ENCODE results near the gene DCTN2.
"Not testable (repeated sequence)": the region's sequence is repeated elsewhere in the genome, so short reads cannot be mapped to it uniquely, and the experiment has no call there.

Gene DCTN2

DNA sequence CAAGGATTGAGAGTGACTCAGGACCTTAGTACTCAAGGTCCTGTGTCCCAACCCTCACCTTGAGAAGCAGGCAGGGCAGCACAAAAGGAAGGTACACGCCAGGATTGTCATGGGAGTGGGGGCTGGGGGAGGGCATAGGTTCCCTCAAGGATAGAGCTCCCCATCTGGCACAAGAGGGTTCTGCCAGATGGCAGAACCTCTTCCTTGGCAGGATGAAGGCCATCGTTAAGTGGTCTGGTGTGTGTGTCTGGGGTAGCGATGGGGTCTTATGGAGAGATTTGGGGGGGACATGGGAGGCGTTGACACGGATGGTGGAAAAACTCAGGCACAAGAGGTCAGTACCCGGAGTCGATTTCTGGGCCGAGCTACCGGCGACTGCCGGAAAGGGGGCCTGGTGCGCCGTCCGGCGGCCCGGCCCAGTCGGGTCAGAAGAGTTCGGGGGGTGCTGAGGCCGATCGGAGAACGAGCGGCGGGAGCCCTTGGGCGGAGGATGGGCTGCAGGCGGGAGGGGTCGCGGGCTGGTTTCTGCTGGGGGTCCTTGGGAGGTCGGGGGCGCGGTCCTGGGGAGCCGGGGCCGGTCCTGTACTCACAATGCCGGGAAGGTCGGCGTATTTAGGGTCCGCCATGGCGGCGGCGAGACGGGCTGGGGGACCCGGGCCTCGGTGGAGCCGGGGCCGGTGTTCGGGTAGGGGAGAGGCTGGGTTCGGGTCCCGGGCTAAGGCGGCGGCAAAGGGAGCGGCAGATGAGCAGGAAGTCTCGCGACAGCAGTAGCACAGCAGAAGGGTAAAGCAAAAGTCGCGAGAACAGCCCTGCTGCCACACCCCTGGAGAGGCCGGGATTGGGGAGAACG, at the start of gene DCTN2:
Gene DCTN2 (minus strand): TSS at position 755 of the 850 bp plus-strand sequence. CDS start 129 bp downstream, at position 626.
- no peaks in the 10 kb centered on the region for H3K9me3 ChIP-seq (ENCODE audit: control insufficient read depth in 2 of 2, low read length in 2 of 2)
- H3K36me3 ChIP-seq (ENCODE audit: control insufficient read depth in 2 of 2, insufficient read depth in 2 of 2, low read length in 2 of 2): no peaks in the 10 kb centered on the region
- peak within 1 kb of the TSS; percentile 72 to 90 for H3K9ac ChIP-seq (ENCODE audit: low read depth in 1 of 2, low read length in 2 of 2)
- peaks cover 12 to 19% of the 10 kb centered on the region in 2 donors for H3K4me1 ChIP-seq (ENCODE audit: control insufficient read depth in 2 of 2, insufficient read depth in 2 of 2, low read length in 2 of 2)
- peak within 1 kb of the TSS; percentile 86 to 96 for H3K4me3 ChIP-seq (ENCODE audit: low read length in 2 of 2)
- H3K27ac ChIP-seq (ENCODE audit: low read depth in 2 of 2, low read length in 2 of 2): peak within 1 kb of the TSS; percentile 89 to 91
- H3K27me3 ChIP-seq (ENCODE audit: control insufficient read depth in 2 of 2, insufficient read depth in 2 of 2, low read length in 2 of 2): peaks cover 18 to 23% of the 10 kb centered on the region in 2 donors

DNA sequence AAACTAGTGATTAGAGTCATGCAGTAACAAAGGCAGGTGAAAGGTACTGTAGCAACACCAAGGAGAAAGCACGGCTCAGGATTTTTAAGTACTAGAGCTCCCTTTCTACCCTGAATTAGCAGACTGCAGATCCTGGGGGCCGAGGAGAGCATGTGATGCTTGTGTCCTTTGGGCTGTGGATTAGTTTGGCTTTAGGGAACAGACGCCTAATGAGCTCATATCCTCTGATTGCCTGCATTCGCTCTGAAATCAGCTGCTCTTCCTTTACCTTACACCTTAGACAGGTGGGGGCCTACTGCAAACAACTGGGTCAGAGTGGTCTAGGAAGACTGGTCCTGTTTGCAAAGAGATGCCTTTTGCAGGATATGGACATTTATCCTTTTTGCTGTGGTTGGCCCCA, 46.2 kb upstream of the DCTN2 start:
- no peak overlapping the region for H3K27ac ChIP-seq (ENCODE audit: low read depth in 2 of 2, low read length in 2 of 2)
- no peak overlapping the region for H3K4me3 ChIP-seq (ENCODE audit: low read length in 2 of 2)
- H3K9ac ChIP-seq (ENCODE audit: low read depth in 1 of 2, low read length in 2 of 2): no peak overlapping the region
- peaks cover 0 to under 1% of the 10 kb centered on the region in 2 donors for H3K27me3 ChIP-seq (ENCODE audit: control insufficient read depth in 2 of 2, insufficient read depth in 2 of 2, low read length in 2 of 2)
- peaks cover 15 to 21% of the 10 kb centered on the region in 2 donors for H3K36me3 ChIP-seq (ENCODE audit: control insufficient read depth in 2 of 2, insufficient read depth in 2 of 2, low read length in 2 of 2)
- H3K9me3 ChIP-seq (ENCODE audit: control insufficient read depth in 2 of 2, low read length in 2 of 2): no peaks in the 10 kb centered on the region
- peaks cover 11 to 12% of the 10 kb centered on the region in 2 donors for H3K4me1 ChIP-seq (ENCODE audit: control insufficient read depth in 2 of 2, insufficient read depth in 2 of 2, low read length in 2 of 2)

DNA sequence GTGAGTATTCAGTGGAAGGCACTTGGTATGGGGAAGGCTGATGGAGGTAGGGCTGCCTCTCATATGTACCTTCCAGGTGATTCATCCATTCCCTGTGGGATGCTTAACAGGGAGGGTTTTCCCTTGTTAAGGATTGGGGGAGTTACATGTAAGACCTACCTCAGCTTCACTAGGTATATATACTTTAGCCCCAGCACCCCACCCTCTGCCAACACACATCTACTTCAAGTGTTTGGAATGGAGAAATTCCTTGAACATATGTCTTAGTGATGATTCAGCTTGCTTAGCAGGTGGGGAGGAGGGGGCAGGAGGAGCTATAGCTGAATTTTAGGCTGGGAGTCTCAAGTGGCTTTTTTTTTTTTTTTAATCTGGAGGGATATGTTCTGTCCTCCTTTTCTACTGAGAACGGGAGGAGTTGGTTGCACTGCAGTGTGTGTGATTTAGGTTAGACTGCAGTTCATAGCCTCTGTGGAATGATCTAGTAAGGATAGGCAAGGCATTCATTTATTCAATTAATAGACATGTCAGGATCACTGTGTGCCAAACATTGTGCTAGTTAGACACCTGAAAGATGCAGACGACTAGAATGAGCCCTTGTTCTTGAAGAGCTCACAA, 45.7 kb upstream of the DCTN2 start:
- Histone ChIP-seq H3K9ac (ENCODE audit: low read depth in 1 of 2, low read length in 2 of 2) (no peak overlapping the region), H3K4me1 (ENCODE audit: control insufficient read depth in 2 of 2, insufficient read depth in 2 of 2, low read length in 2 of 2) (peaks cover 11 to 12% of the 10 kb centered on the region in 2 donors), H3K36me3 (ENCODE audit: control insufficient read depth in 2 of 2, insufficient read depth in 2 of 2, low read length in 2 of 2) (peaks cover 11 to 21% of the 10 kb centered on the region in 2 donors), H3K9me3 (ENCODE audit: control insufficient read depth in 2 of 2, low read length in 2 of 2) (no peaks in the 10 kb centered on the region), H3K27me3 (ENCODE audit: control insufficient read depth in 2 of 2, insufficient read depth in 2 of 2, low read length in 2 of 2) (peaks cover 0 to 6% of the 10 kb centered on the region in 2 donors), H3K4me3 (ENCODE audit: low read length in 2 of 2) (peak overlapping the region in 1 of 2 donors; percentile 89), H3K27ac (ENCODE audit: low read depth in 2 of 2, low read length in 2 of 2) (no peak overlapping the region)

DNA sequence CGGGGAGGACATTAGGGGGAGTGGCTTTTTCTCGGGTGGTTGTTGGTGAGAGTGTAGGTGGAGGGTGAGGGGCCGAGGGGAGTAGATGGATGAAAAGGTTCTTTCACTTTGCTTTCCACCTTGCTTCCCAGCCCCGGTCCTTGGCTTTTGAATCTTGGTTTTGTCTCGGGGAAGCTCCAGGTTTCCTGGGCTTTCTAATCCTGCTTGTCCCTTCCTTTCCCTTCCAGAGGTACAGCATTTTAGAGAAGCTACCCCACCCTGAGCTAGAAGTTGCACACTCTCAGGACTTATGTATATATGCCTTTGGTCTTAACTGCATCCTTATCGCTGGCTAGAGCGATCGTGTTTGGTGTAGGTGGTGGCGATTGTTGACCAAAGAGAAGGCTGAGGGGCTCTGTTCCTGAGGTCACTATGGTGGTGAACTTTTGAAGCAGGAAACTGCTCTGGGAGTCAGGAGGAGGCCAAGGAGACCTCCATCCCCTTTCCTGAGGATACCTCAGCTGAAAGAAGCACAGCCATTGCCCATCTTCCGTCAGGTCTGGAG, 44.9 kb upstream of the DCTN2 start:
- H3K4me3 ChIP-seq (ENCODE audit: low read length in 2 of 2): peak overlapping the region; percentile 89 to 94
- peaks cover 11 to 12% of the 10 kb centered on the region in 2 donors for H3K4me1 ChIP-seq (ENCODE audit: control insufficient read depth in 2 of 2, insufficient read depth in 2 of 2, low read length in 2 of 2)
- H3K27me3 ChIP-seq (ENCODE audit: control insufficient read depth in 2 of 2, insufficient read depth in 2 of 2, low read length in 2 of 2): peaks cover 0 to 7% of the 10 kb centered on the region in 2 donors
- H3K36me3 ChIP-seq (ENCODE audit: control insufficient read depth in 2 of 2, insufficient read depth in 2 of 2, low read length in 2 of 2): peaks cover 10 to 19% of the 10 kb centered on the region in 2 donors
- H3K9ac ChIP-seq (ENCODE audit: low read depth in 1 of 2, low read length in 2 of 2): peak overlapping the region; percentile 82 to 85
- peak overlapping the region; percentile 72 to 74 for H3K27ac ChIP-seq (ENCODE audit: low read depth in 2 of 2, low read length in 2 of 2)
- H3K9me3 ChIP-seq (ENCODE audit: control insufficient read depth in 2 of 2, low read length in 2 of 2): no peaks in the 10 kb centered on the region

DNA sequence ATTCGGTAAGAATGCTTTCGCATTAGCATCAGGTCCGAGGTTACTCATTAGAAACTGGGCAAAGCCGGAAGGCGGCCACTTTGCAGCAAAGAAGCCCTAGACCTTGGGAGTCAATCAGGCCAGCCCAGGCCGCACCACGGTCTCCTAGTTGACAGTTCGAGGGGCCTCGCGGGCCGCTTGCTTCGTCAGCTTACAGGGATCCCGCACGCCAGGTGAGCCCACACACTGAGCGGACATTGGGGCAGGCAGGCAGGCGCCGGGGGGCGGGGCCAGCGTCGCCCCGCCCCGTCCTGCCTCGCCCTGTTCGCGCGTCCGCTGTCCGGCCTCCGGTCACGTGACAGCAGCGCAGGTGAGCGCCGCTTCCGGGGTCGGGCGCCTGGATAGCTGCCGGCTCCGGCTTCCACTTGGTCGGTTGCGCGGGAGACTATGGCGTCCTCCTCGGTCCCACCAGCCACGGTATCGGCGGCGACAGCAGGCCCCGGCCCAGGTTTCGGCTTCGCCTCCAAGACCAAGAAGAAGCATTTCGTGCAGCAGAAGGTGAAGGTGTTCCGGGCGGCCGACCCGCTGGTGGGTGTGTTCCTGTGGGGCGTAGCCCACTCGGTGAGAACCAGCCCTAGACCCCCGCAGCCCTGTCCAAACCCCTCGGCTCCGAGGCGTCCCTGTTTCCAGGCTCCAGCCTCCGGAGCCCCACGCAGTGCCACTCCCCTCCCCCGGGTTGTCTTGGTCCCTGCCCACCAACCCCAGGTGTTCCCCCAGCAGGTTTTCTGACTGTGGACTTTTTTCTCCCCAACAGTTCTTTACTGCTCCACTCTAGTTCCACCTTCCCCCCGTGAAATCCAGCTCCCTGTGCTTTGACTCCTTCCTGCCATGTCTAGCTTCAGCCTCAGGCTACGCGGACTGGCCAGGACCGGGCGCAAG, 44.1 kb upstream of the DCTN2 start, which contains the start of gene PIP4K2C:
Gene PIP4K2C (plus strand): TSS at position 329 of the 918 bp plus-strand sequence. CDS start 98 bp downstream, at position 427.
- Histone ChIP-seq H3K4me3 (ENCODE audit: low read length in 2 of 2) (peak within 1 kb of the TSS; percentile 89 to 94), H3K9me3 (ENCODE audit: control insufficient read depth in 2 of 2, low read length in 2 of 2) (no peaks in the 10 kb centered on the region), H3K36me3 (ENCODE audit: control insufficient read depth in 2 of 2, insufficient read depth in 2 of 2, low read length in 2 of 2) (peaks cover 10 to 14% of the 10 kb centered on the region in 2 donors), H3K27ac (ENCODE audit: low read depth in 2 of 2, low read length in 2 of 2) (peak within 1 kb of the TSS; percentile 72 to 74), H3K27me3 (ENCODE audit: control insufficient read depth in 2 of 2, insufficient read depth in 2 of 2, low read length in 2 of 2) (peaks cover 0 to 7% of the 10 kb centered on the region in 2 donors), H3K9ac (ENCODE audit: low read depth in 1 of 2, low read length in 2 of 2) (peak within 1 kb of the TSS; percentile 82 to 85), H3K4me1 (ENCODE audit: control insufficient read depth in 2 of 2, insufficient read depth in 2 of 2, low read length in 2 of 2) (peaks cover 11 to 12% of the 10 kb centered on the region in 2 donors)

DNA sequence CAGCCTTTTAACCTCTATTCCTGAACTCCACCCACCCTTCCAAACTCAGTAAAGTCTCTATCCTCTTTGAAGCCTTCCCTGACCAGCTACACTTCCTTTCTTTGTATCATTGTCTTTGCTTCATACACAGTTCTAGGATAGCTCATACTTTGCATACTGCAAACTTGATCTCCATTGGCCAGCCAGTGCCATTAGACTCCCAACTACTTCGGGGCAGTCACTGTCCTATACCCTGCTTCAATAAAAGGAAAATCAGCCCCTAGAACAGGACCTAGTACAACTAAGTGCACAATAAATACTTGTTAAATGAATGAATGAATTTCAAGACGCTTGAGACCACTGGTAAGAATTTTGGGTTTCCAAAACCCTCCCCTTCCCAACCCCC, 43.5 kb upstream of the DCTN2 start:
- no peaks in the 10 kb centered on the region for H3K9me3 ChIP-seq (ENCODE audit: control insufficient read depth in 2 of 2, low read length in 2 of 2)
- peak overlapping the region in 1 of 2 donors; percentile 74 for H3K27ac ChIP-seq (ENCODE audit: low read depth in 2 of 2, low read length in 2 of 2)
- H3K27me3 ChIP-seq (ENCODE audit: control insufficient read depth in 2 of 2, insufficient read depth in 2 of 2, low read length in 2 of 2): peaks cover 0 to 7% of the 10 kb centered on the region in 2 donors
- peaks cover 5 to 9% of the 10 kb centered on the region in 2 donors for H3K36me3 ChIP-seq (ENCODE audit: control insufficient read depth in 2 of 2, insufficient read depth in 2 of 2, low read length in 2 of 2)
- H3K9ac ChIP-seq (ENCODE audit: low read depth in 1 of 2, low read length in 2 of 2): peak overlapping the region; percentile 82 to 85
- H3K4me1 ChIP-seq (ENCODE audit: control insufficient read depth in 2 of 2, insufficient read depth in 2 of 2, low read length in 2 of 2): peaks cover 11 to 12% of the 10 kb centered on the region in 2 donors
- H3K4me3 ChIP-seq (ENCODE audit: low read length in 2 of 2): peak overlapping the region; percentile 89 to 94

DNA sequence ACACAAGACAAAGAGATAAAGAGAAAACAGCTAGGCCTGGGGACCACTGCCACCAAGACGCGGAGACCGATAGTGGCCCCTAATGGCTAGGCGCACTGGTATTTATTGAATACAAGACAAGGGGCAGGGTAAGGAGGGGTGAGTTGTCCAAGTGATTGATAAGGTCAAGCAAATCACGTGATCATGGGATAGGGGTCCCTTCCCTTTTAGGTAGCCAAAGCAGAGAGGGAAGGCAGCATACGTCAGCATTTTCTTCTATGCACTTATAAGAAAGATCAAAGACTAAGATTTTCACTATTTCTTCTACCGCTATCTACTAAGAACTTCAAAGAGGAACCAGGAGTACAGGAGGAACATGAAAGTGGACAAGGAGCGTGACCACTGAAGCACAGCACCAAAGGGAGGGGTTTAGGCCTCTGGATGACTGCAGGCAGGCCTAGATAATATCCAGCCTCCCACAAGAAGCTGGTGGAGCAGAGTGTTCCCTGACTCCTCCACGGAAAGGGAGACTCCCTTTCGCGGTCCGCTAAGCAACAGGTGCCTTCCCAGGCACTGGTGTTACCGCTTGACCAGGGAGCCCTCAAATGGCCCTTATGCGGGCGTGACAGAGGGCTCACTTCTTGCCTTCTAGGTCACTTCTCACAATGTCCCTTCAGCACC, 42.1 kb upstream of the DCTN2 start:
- H3K4me3 ChIP-seq (ENCODE audit: low read length in 2 of 2); H3K9me3 ChIP-seq (ENCODE audit: control insufficient read depth in 2 of 2, low read length in 2 of 2); H3K9ac ChIP-seq (ENCODE audit: low read depth in 1 of 2, low read length in 2 of 2); H3K27me3 ChIP-seq (ENCODE audit: control insufficient read depth in 2 of 2, insufficient read depth in 2 of 2, low read length in 2 of 2); H3K27ac ChIP-seq (ENCODE audit: low read depth in 2 of 2, low read length in 2 of 2); H3K36me3 ChIP-seq (ENCODE audit: control insufficient read depth in 2 of 2, insufficient read depth in 2 of 2, low read length in 2 of 2): not testable (repeated sequence)
- H3K4me1 ChIP-seq (ENCODE audit: control insufficient read depth in 2 of 2, insufficient read depth in 2 of 2, low read length in 2 of 2): peaks cover 11 to 12% of the 10 kb centered on the region in 2 donors

DNA sequence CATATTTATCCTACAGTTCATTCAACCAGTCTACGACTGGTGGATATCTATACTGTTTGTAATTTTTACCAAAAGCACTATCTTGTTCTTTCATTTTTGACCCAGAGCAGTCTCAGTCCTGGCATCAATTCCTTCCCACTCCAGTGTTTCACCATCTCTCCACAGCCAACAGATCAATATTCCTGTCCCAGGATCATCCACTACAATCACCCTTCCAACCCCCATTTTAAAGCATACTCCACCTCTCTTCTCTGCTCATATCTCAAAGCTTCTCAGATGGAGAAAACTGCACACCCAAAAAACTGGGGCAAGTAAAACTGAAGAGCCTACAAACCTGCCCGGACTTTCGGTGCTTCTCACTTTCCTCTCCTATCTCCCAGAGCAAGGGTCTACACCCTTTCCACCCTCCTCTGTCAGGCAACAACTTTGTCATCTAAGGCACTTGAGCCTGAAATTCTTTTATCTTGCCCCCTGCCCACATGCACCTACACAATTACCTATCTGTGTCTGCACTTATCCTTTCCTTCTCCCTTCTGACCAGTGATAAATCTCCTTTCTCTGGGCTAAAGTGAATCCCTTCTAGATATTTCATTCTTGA, 39.9 kb upstream of the DCTN2 start:
- peaks cover 8% of the 10 kb centered on the region in 2 donors for H3K4me1 ChIP-seq (ENCODE audit: control insufficient read depth in 2 of 2, insufficient read depth in 2 of 2, low read length in 2 of 2)
- H3K36me3 ChIP-seq (ENCODE audit: control insufficient read depth in 2 of 2, insufficient read depth in 2 of 2, low read length in 2 of 2): no peaks in the 10 kb centered on the region
- H3K9me3 ChIP-seq (ENCODE audit: control insufficient read depth in 2 of 2, low read length in 2 of 2): no peaks in the 10 kb centered on the region
- H3K9ac ChIP-seq (ENCODE audit: low read depth in 1 of 2, low read length in 2 of 2): no peak overlapping the region
- H3K4me3 ChIP-seq (ENCODE audit: low read length in 2 of 2): no peak overlapping the region
- peaks cover 6 to 7% of the 10 kb centered on the region in 2 donors for H3K27me3 ChIP-seq (ENCODE audit: control insufficient read depth in 2 of 2, insufficient read depth in 2 of 2, low read length in 2 of 2)
- no peak overlapping the region for H3K27ac ChIP-seq (ENCODE audit: low read depth in 2 of 2, low read length in 2 of 2)

DNA sequence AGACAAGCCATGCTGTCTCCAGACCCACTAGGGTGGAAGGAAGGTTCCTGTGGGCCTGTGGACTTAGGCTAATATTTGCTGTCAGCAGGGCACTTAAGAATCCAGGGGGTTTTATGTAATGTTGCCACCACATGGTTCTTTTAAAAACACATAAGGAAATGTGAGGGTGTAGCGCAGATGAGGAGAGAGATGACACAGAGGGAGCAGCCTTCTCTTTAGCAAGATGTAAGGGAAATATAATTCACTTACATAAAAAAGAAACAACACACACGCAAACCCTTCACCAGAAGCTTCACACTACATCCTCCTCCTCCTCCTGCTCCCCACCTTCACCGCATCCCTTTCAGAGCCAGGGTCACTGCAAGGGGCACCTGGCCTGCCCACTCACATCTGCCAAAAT, 39.1 kb upstream of the DCTN2 start:
- Histone ChIP-seq H3K36me3 (ENCODE audit: control insufficient read depth in 2 of 2, insufficient read depth in 2 of 2, low read length in 2 of 2) (no peaks in the 10 kb centered on the region), H3K4me1 (ENCODE audit: control insufficient read depth in 2 of 2, insufficient read depth in 2 of 2, low read length in 2 of 2) (peaks cover 4% of the 10 kb centered on the region in 2 donors), H3K27ac (ENCODE audit: low read depth in 2 of 2, low read length in 2 of 2) (no peak overlapping the region), H3K9ac (ENCODE audit: low read depth in 1 of 2, low read length in 2 of 2) (no peak overlapping the region), H3K9me3 (ENCODE audit: control insufficient read depth in 2 of 2, low read length in 2 of 2) (no peaks in the 10 kb centered on the region), H3K4me3 (ENCODE audit: low read length in 2 of 2) (no peak overlapping the region), H3K27me3 (ENCODE audit: control insufficient read depth in 2 of 2, insufficient read depth in 2 of 2, low read length in 2 of 2) (peaks cover 6 to 7% of the 10 kb centered on the region in 2 donors)
